Panc1 (cell line): Measurements from ENCODE around the gene AUH. TPM values are rescaled to one million over a fixed set of nuclear protein-coding genes. Genes with fewer than 3 reads are reported as not detected.

Source experiments
- ATAC-seq: fragments of 200-7000 bp; cut with Tn5 transposase; 2 replicates; pipeline ENCODE4 v1.9.1; 2020; ENCODE audit warnings: mild to moderate bottlenecking, moderate library complexity
- BruUV-seq: library from RNA; stranded (reverse); fragments of 400-500 nt; replicated peaks from 2 replicates; lab custom pipeline; 2021; lab: Mats Ljungman, UMichigan
- CTCF ChIA-PET: fragments of 300-600 bp; sonication (Branson Sonifier 250); formaldehyde crosslinking; loops from one replicate; lab custom pipeline; 2022; ENCODE audit warnings: antibody characterized with exemption; lab: Charles Lee
- POLR2A ChIA-PET: fragments of 300-600 bp; sonication (Branson Sonifier 250); formaldehyde crosslinking; loops from one replicate; lab custom pipeline; 2022; ENCODE audit warnings: antibody characterized with exemption; lab: Charles Lee
- DNase-seq: peaks from one replicate; pipeline ENCODE4 v3.0.0-alpha.2; 2010; ENCODE audit warnings: low read depth, low spot score
- H3K27ac ChIP-seq: 2 replicates; pipeline ENCODE4 v1.5.1; 2011; ENCODE audit warnings: mild to moderate bottlenecking, low read length, inconsistent platforms
- H3K27me3 ChIP-seq: fragments of 200-500 bp; sonication (Bioruptor generic); 2 replicates; pipeline ENCODE4 v1.6.0; 2014; ENCODE audit warnings: low read length, inconsistent platforms; ENCODE audit not compliant: control insufficient read depth, insufficient read depth
- H3K36me3 ChIP-seq: fragments of 200-500 bp; sonication (Bioruptor generic); 2 replicates; pipeline ENCODE4 v1.5.1; 2014; ENCODE audit warnings: inconsistent platforms, mild to moderate bottlenecking, low read length, moderate library complexity; ENCODE audit not compliant: control insufficient read depth, insufficient read depth
- H3K4me1 ChIP-seq: 2 replicates; pipeline ENCODE4 v1.5.1; 2011; ENCODE audit warnings: inconsistent platforms, mild to moderate bottlenecking, low read length, moderate library complexity; ENCODE audit not compliant: control insufficient read depth, insufficient read depth
- H3K4me3 ChIP-seq, 2 experiments: 2 replicates each; pipeline ENCODE4 v1.5.1; 2011 to 2012; ENCODE audit warnings: low read depth in 2 of 2, low read length in 2 of 2, mild to moderate bottlenecking in 2 of 2, inconsistent platforms in 1 of 2, moderate library complexity in 1 of 2
- H3K9me3 ChIP-seq: fragments of 200-500 bp; sonication (Bioruptor generic); 2 replicates; pipeline ENCODE4 v1.5.1; 2014; ENCODE audit warnings: low read depth, mild to moderate bottlenecking, inconsistent platforms, low read length, moderate library complexity; ENCODE audit not compliant: control insufficient read depth, insufficient read depth
- POLR2AphosphoS5 ChIP-seq: IDR thresholded peaks from 2 replicates; pipeline ENCODE4 v1.6.1; 2012; ENCODE audit warnings: mild to moderate bottlenecking, low read depth, low read length, moderate library complexity
- REST ChIP-seq, 2 experiments: IDR thresholded peaks; 2 replicates each; pipeline ENCODE4 v1.6.1; 2011 to 2012; ENCODE audit warnings: low read depth in 2 of 2, control low read depth in 1 of 2, low read length in 1 of 2, mild to moderate bottlenecking in 1 of 2, moderate library complexity in 1 of 2; ENCODE audit not compliant: insufficient read depth in 1 of 2
- SIN3A ChIP-seq: IDR thresholded peaks from 2 replicates; pipeline ENCODE4 v1.6.1; 2012; ENCODE audit warnings: low read depth, mild to moderate bottlenecking, low read length, moderate library complexity, borderline replicate concordance; ENCODE audit not compliant: insufficient read depth
- TCF7L2 ChIP-seq: IDR thresholded peaks from 2 replicates; pipeline ENCODE4 v1.6.1; 2011; ENCODE audit warnings: mild to moderate bottlenecking, low read depth, low read length, inconsistent platforms
- in situ Hi-C: cut with HindIII; loops from 2 replicates; pipeline ENCODE4 v1.10.0; 2016; ENCODE audit warnings: low sequenced_read_pairs, low pct_unique_long_range_greater_than_20kb
- intact Hi-C: fragments of 100-400 bp; cut with micrococcal nuclease; formaldehyde crosslinking; loops from one replicate; pipeline ENCODE4 v1.10.0; 2022; ENCODE audit not compliant: unreplicated experiment
- total RNA-seq: library from RNA; stranded (reverse); gene quantifications from one replicate; pipeline ENCODE4 v1.2.1, GENCODE V29; 2021; ENCODE audit not compliant: unreplicated experiment
- TF ChIP-seq, protein P1 (sequence below): fragments of 450-650 bp; IDR thresholded peaks from 2 replicates; pipeline ENCODE4 v1.5.1; 2017; ENCODE audit warnings: mild to moderate bottlenecking

AUH gene
- total RNA-seq, 1 experiment from 2014 or later = 7.7 TPM

GRCh38 chr9:91274949-91275492 lies 86.7 kb downstream of the AUH start:
- ChIA-PET CTCF (interaction anchor here (0.6 kb wide), 1 partner anchor 65 kb away, joined by 3 read pairs; no protein-coding TSS in a partner anchor), POLR2A (no interaction called here)
- H3K36me3 ChIP-seq = no peaks in the 10 kb centered on the region
- DNase-seq (no peak), ATAC-seq (no peak)
- no TSS peak for BruUV-seq
- H3K4me3 ChIP-seq = no peak overlapping the region
- H3K9me3 ChIP-seq = no peaks in the 10 kb centered on the region
- TF ChIP-seq POLR2AphosphoS5 (no peak), SIN3A (no peak), TCF7L2 (no peak), REST (IDR thresholded peaks at IDR 0.05; ENCODE audit: insufficient read depth in 1 of 2, low read depth in 2 of 2, low read length in 1 of 2) (no peak)
- TF ChIP-seq, protein P1, sequence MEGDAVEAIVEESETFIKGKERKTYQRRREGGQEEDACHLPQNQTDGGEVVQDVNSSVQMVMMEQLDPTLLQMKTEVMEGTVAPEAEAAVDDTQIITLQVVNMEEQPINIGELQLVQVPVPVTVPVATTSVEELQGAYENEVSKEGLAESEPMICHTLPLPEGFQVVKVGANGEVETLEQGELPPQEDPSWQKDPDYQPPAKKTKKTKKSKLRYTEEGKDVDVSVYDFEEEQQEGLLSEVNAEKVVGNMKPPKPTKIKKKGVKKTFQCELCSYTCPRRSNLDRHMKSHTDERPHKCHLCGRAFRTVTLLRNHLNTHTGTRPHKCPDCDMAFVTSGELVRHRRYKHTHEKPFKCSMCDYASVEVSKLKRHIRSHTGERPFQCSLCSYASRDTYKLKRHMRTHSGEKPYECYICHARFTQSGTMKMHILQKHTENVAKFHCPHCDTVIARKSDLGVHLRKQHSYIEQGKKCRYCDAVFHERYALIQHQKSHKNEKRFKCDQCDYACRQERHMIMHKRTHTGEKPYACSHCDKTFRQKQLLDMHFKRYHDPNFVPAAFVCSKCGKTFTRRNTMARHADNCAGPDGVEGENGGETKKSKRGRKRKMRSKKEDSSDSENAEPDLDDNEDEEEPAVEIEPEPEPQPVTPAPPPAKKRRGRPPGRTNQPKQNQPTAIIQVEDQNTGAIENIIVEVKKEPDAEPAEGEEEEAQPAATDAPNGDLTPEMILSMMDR = no peak
- no peak overlapping the region for H3K27ac ChIP-seq
- no peaks in the 10 kb centered on the region for H3K4me1 ChIP-seq
- in situ Hi-C loops = no loop called here
- intact Hi-C loops = no loop called here
- H3K27me3 ChIP-seq = no peaks in the 10 kb centered on the region

- Histone ChIP-seq H3K27ac (no peak overlapping the region), H3K27me3 (no peaks in the 10 kb centered on the region), H3K4me1 (no peaks in the 10 kb centered on the region), H3K36me3 (no peaks in the 10 kb centered on the region), H3K4me3 (no peak overlapping the region), H3K9me3 (no peaks in the 10 kb centered on the region)
- in situ Hi-C loops = no loop called here
- no TSS peak for BruUV-seq
- ATAC-seq (no peak), DNase-seq (peak; percentile 41)
- intact Hi-C loops = no loop called here
- CTCF ChIA-PET = no interaction called here
- TF ChIP-seq SIN3A (no peak), POLR2AphosphoS5 (no peak), REST (IDR thresholded peaks at IDR 0.05; ENCODE audit: insufficient read depth in 1 of 2, low read depth in 2 of 2, low read length in 1 of 2) (no peak), TCF7L2 (no peak)
- TF ChIP-seq, protein P1 = no peak
- POLR2A ChIA-PET = no interaction called here
These were observed 87.7 kb downstream of the AUH start for GRCh38 chr9:91273853-91274552.
